ENCODE results near the gene DHRS7C. TPM values are rescaled to one million over a fixed set of nuclear protein-coding genes. Genes with fewer than 3 reads are reported as not detected.

Gene DHRS7C
- total RNA-seq, 2 donors from 2014 or later = not detected

DNA sequence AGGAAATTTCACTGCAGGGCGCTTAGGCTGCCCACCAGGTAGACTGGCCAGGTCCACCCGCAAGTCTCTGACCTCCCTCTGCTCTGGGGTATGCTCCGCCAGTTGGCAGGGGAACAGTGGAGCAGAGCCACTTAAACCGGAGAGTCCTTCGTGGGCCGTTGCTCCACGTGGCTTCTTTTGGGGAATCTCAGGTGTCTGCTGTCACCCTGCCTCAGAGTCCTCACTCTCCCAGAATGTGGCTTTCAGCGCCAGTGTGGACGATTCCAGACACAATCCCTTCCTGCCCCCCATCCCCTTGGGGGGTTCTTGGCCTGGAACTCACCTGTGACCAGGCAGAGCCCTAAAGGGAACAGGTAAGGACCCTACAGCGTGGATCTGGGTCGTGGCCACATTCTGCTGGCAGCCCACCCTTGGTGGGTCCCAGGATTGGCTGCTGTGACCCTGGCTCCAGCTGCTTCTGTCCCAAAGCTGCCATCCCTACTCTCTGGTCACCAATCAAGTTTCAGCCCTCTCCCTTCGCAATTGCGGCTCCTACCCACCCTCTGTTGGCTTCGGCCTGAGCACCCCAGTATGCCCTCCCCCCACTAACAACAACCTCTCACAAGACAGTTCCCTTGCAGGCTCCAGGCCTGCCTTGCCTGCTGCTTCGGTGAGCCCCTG lies 22.2 kb downstream of the DHRS7C start:
- Mint-ChIP-seq H3K27me3 (ENCODE audit: low read depth) (peaks cover 2% of the 10 kb centered on the region), H3K4me1 (ENCODE audit: low read depth) (no peaks in the 10 kb centered on the region), H3K36me3 (ENCODE audit: insufficient read depth in 2 of 2) (no peaks in the 10 kb centered on the region), H3K4me3 (no peak overlapping the region), H3K9me3 (no peaks in the 10 kb centered on the region), H3K27ac (no peak overlapping the region)
- DNase-seq (no peak), ATAC-seq (replicated peaks in 1 of 2) (no peak)

DNA sequence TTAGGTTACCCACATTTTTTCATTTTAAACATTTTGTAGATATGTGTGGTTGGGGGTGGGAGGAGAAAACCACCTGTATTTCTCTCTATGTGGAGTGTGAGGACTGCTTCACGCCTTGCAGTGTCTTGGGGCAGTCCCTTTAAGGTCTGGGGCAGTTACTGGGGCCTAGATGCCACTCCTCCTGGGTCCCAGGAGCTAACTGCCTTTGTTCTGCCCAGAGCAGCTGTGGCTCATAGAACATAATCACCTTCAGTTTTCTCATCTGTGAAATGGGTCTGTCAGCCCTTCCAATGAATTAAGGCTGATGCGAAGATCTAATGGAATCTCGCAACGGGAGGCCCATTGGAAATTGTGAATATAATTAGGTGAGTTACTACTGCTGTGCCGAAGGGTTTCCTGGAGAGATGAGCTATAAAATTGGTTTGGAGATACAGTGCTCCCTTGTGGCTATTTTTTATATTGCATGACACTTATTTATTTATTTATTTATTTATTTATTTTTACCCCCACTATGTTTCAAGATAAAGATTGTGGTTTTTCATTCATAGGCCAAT lies 22.9 kb downstream of the DHRS7C start:
- DNase-seq (peak; percentile 2 to 19), ATAC-seq (replicated peaks in 1 of 2) (peak; percentile 39 to 75)
- H3K9me3 Mint-ChIP-seq = no peaks in the 10 kb centered on the region
- peaks cover 7% of the 10 kb centered on the region for H3K27me3 Mint-ChIP-seq (ENCODE audit: low read depth)
- no peaks in the 10 kb centered on the region for H3K4me1 Mint-ChIP-seq (ENCODE audit: low read depth)
- no peaks in the 10 kb centered on the region for H3K36me3 Mint-ChIP-seq (ENCODE audit: insufficient read depth in 2 of 2)
- H3K27ac Mint-ChIP-seq = no peak overlapping the region
- no peak overlapping the region for H3K4me3 Mint-ChIP-seq

DNA sequence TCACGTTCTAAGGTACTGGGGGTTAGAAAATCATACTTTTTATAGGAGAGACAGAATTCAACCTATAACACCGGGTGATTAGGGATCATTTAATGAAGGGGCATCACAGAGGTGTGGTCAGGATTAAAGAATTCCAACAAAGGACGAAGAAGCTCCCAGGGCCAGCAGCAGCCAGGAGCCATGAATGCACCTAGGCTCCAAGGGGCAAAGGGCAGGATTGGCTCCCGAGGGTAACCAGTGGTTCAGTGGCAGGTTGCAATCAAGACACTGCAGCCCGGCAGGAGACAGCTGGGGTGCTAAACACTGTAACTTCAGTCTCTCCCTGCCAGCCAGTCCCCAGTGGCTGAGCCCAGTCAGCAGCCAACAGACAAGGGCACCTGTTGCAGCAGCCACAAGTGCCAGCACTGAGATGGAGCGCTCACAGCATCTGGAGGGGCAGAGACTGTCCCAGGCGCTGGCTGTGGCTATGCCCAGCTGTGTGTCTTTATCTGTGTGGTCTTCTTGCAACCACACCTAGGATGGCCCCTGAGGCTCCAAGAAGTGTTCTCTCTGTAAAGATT lies 23.9 kb downstream of the DHRS7C start:
- no peak overlapping the region for H3K4me3 Mint-ChIP-seq
- DNase-seq (no peak), ATAC-seq (replicated peaks in 1 of 2) (no peak)
- H3K27me3 Mint-ChIP-seq (ENCODE audit: low read depth) = peaks cover 7% of the 10 kb centered on the region
- H3K9me3 Mint-ChIP-seq = no peaks in the 10 kb centered on the region
- H3K27ac Mint-ChIP-seq = no peak overlapping the region
- no peaks in the 10 kb centered on the region for H3K36me3 Mint-ChIP-seq (ENCODE audit: insufficient read depth in 2 of 2)
- H3K4me1 Mint-ChIP-seq (ENCODE audit: low read depth) = no peaks in the 10 kb centered on the region

DNA sequence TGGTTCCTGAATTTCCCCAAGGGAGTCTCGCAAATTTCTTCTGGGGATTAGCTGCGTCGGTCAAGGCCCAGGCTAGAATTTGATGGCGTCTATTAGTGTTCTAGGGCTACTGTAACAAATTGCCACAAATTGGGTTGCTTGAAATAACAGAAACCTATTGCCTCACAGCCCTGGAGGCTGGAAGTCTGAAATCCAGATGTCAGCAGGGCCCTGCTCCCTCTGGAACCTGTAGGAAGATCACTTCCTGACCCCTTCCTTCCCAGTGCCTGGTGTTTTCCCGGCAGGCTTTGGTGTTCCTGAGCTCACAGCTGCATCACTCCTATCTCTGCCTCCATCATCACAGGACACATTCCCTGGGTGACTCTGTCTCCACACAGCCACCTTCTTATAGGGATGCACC lies 24.4 kb downstream of the DHRS7C start:
- Mint-ChIP-seq H3K36me3 (ENCODE audit: insufficient read depth in 2 of 2) (no peaks in the 10 kb centered on the region), H3K4me3 (no peak overlapping the region), H3K4me1 (ENCODE audit: low read depth) (no peaks in the 10 kb centered on the region), H3K27me3 (ENCODE audit: low read depth) (peaks cover 7% of the 10 kb centered on the region), H3K27ac (no peak overlapping the region), H3K9me3 (no peaks in the 10 kb centered on the region)
- DNase-seq (no peak), ATAC-seq (replicated peaks in 1 of 2) (no peak)

DNA sequence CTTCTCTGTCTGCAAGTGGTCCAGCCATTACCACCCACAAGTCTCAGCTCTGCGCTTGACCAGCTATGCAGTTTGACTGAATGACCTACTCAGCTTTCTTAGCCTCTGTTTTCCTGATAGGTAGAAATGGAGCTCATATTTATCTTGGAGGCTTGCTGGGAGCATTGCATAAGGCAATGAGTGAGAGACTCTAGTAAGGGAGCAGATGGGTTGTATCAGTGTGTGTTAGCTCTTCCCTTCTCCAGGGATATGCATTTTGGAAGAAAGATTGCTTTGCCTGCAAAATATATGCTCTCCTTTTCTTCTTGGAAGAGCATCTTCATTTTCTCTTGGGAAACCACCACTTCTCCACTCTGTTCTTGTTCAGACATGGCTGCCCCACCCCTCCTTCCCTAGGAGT lies 26.1 kb downstream of the DHRS7C start:
- Mint-ChIP-seq H3K27ac (no peak overlapping the region), H3K36me3 (ENCODE audit: insufficient read depth in 2 of 2) (no peaks in the 10 kb centered on the region), H3K4me3 (no peak overlapping the region), H3K27me3 (ENCODE audit: low read depth) (peaks cover 7% of the 10 kb centered on the region), H3K9me3 (no peaks in the 10 kb centered on the region), H3K4me1 (ENCODE audit: low read depth) (no peaks in the 10 kb centered on the region)
- ATAC-seq (replicated peaks in 1 of 2) = no peak
- DNase-seq = no peak

DNA sequence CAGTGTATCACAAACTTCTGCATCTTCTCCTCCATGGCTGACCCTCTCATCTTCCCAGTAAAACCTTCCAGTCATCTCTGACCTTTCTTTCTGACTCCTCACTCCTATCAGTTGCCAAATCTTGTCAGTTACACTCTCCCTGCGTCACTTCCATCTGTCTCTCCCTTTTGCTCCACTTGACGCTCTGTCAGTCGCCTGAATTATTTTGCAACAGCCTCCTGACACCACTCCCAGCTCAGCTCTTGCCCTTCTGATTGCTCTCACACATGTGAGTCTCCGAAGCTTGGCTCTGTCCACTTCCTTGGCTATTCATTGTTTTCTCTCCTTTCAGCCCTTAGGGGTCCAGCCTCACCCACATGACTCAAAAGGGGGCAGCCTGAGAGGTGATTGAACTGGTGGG lies 27.7 kb downstream of the DHRS7C start:
- Mint-ChIP-seq H3K27me3 (ENCODE audit: low read depth) (peaks cover 7% of the 10 kb centered on the region), H3K27ac (no peak overlapping the region)
- peak in 1 of 2 donors; percentile 55 for ATAC-seq (replicated peaks in 1 of 2)

DNA sequence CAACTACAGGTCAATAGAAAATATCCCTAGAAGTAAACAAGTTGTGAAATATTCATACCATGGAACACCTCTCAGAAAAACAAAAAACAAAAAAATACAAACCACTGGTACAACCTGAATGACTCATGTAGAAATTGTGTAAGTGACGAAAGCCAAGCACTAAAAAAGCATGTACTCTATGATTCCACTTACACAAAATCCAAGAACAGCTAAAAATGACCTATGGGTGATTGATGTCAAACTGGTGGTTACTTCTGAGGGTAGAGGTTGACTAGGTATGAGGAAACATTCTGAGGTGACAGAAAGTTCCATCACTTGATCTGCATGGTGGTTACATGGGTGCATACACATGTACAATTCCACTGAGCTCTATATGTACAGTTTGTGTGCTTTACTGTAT lies 31.1 kb downstream of the DHRS7C start:
- no peak overlapping the region for H3K4me3 Mint-ChIP-seq
- H3K9me3 Mint-ChIP-seq = no peaks in the 10 kb centered on the region
- no peak for DNase-seq
- no peaks in the 10 kb centered on the region for H3K4me1 Mint-ChIP-seq (ENCODE audit: low read depth)
- ATAC-seq (replicated peaks in 1 of 2) = peak; percentile 58 to 88
- no peak overlapping the region for H3K27ac Mint-ChIP-seq
- H3K27me3 Mint-ChIP-seq (ENCODE audit: low read depth) = peaks cover 7% of the 10 kb centered on the region
- no peaks in the 10 kb centered on the region for H3K36me3 Mint-ChIP-seq (ENCODE audit: insufficient read depth in 2 of 2)

More for the DNA sequence above, 27.7 kb downstream of the DHRS7C start:
- no peaks in the 10 kb centered on the region for H3K9me3 Mint-ChIP-seq
- peak in 1 of 2 donors; percentile 15 for DNase-seq
- H3K4me1 Mint-ChIP-seq (ENCODE audit: low read depth) = no peaks in the 10 kb centered on the region
- H3K4me3 Mint-ChIP-seq = peak overlapping the region in 1 of 2 donors; percentile 2
- no peaks in the 10 kb centered on the region for H3K36me3 Mint-ChIP-seq (ENCODE audit: insufficient read depth in 2 of 2)

DNA sequence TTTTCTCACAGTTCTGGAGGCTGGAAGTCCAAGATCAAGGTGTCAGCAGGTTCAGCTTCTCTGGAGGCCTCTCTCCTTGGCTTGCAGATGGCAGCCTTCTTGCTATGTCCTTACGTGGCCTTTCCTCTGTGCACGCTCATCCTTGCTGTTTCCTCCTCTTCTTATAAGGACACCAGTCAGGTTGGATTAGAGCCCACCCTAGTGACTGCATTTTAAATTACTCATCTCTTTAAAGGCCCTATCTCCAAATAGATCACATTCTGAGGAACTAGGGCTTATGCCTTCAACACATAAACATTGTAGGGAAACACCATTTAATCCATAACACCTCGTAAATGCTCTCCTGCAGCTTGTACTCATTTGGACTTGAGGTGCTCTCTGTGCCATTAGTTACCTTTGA lies 36.3 kb downstream of the DHRS7C start:
- H3K27me3 Mint-ChIP-seq (ENCODE audit: low read depth) = peaks cover 16% of the 10 kb centered on the region
- H3K4me1 Mint-ChIP-seq (ENCODE audit: low read depth) = no peaks in the 10 kb centered on the region
- no peak overlapping the region for H3K27ac Mint-ChIP-seq

DNA sequence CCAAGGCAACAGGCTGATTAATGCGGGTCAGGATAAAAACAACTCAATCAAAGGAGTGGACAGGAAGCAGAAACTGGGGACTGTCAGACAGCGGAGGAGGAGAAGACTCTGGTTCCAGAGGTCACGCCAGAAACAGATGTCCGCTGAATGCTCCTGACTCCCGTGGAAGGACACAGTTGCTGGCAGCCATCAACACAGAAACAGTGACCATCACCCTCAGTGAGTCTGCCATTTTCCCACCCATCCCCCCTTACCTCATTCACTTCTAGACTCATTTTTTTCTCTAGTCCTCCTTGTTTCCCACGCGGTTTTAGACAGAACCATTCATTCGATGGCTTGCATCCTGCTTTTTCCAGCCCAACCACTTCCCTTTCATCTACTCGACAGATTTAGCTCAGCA lies 40.9 kb downstream of the DHRS7C start:
- DNase-seq = no peak
- ATAC-seq (replicated peaks in 1 of 2) = no peak
- Mint-ChIP-seq H3K27ac (no peak overlapping the region), H3K27me3 (ENCODE audit: low read depth) (peaks cover 19% of the 10 kb centered on the region), H3K4me3 (no peak overlapping the region), H3K36me3 (ENCODE audit: insufficient read depth in 2 of 2) (peaks cover 0 to 2% of the 10 kb centered on the region in 2 donors), H3K9me3 (no peaks in the 10 kb centered on the region), H3K4me1 (ENCODE audit: low read depth) (no peaks in the 10 kb centered on the region)

More for the DNA sequence above, 36.3 kb downstream of the DHRS7C start:
- DNase-seq (no peak), ATAC-seq (replicated peaks in 1 of 2) (no peak)
- Mint-ChIP-seq H3K36me3 (ENCODE audit: insufficient read depth in 2 of 2) (no peaks in the 10 kb centered on the region), H3K4me3 (no peak overlapping the region), H3K9me3 (no peaks in the 10 kb centered on the region)

DNA sequence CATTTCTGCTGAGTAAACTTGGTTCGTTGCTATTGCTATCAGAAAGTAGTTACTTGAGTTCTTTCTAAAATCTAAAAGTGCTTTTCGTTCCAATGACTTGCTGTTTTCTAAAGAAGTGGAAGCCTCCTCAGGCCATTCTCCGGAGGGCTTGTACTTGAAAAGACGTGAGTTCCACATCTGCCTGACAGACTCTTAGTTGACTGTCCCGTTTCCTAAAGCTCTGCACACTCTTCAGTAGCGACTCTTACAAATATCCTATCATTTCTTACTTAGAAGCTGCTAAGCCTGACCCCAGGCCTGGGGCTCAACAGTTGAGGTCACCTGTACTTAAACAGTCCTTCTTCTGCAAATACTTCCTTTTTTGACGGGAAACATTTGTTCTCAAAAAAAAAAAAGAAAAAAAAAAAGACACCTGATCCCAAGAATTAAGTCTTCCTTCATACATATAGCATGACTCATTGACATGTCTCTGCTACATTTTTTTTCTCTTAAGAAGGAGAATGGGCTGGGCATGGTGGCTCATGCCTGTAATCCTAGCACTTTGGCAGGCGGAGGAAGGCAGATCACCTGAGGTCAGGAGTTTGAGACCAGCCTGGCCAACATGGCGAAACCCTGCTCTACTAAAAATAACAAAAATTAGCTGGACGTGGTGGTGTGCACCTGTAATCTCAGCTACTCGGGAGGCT lies 61.5 kb downstream of the DHRS7C start:
- Mint-ChIP-seq H3K4me1 (ENCODE audit: low read depth) (no peaks in the 10 kb centered on the region), H3K27me3 (ENCODE audit: low read depth) (peaks cover under 1% of the 10 kb centered on the region), H3K27ac (no peak overlapping the region), H3K9me3 (no peaks in the 10 kb centered on the region), H3K4me3 (no peak overlapping the region), H3K36me3 (ENCODE audit: insufficient read depth in 2 of 2) (no peaks in the 10 kb centered on the region)
- ATAC-seq (replicated peaks in 1 of 2) = no peak
- DNase-seq = no peak

DNA sequence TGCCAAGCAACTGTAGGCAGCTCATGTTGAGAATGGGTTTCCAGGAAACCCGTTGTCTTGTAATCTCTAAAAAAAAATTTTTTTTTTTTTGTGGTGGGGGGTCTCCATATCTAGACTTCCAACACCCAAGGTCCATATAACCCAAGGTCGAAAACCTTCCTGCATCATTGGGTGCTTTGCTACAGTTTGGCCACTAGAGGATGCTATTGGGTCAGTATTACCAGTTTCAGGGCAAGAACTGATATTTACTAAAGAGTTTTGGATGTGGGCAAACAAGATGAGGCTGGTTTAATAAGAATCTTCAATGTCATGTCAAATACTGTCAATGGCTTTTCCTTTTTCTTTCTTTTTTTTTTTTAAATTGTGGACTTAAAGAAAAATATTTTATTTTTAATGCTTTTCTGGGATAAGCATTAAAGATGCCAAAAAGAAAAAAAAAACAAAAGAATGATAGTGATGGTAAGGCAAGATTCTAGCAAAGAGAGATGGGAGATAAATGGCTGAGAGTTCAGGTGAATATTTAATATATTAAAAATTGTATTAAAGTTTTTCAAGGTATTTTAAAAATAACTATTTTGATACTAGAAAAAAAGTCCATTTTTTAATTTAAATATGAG lies 62.2 kb downstream of the DHRS7C start:
- Mint-ChIP-seq H3K9me3 (no peaks in the 10 kb centered on the region), H3K27ac (no peak overlapping the region), H3K4me3 (no peak overlapping the region), H3K36me3 (ENCODE audit: insufficient read depth in 2 of 2) (no peaks in the 10 kb centered on the region), H3K27me3 (ENCODE audit: low read depth) (peaks cover 4% of the 10 kb centered on the region), H3K4me1 (ENCODE audit: low read depth) (no peaks in the 10 kb centered on the region)
- no peak for ATAC-seq (replicated peaks in 1 of 2)
- peak in 1 of 2 donors; percentile 21 for DNase-seq

DNA sequence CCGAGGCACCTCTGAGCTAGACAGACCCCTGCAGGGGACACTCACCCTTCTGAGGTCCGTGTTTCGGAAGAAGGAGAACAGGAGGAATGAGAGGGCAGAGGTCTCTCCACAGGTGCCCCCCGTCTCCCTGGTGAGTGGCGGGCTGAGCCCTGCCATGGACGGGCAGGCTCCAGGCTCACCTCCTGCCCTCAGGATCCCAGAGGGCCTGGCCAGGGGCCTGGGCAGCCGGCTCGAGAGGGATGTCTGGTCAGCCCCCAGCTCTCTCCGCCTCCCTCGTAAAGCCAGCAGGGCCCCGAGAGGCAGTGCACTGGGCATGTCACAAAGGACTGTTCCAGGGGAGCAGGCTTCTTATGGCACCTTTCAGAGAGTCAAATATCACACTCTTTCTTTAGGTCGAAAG lies 62.8 kb downstream of the DHRS7C start:
- no peak overlapping the region for H3K27ac Mint-ChIP-seq
- H3K4me1 Mint-ChIP-seq (ENCODE audit: low read depth) = no peaks in the 10 kb centered on the region
- H3K27me3 Mint-ChIP-seq (ENCODE audit: low read depth) = peaks cover 4% of the 10 kb centered on the region
- DNase-seq (no peak), ATAC-seq (replicated peaks in 1 of 2) (no peak)
- no peaks in the 10 kb centered on the region for H3K36me3 Mint-ChIP-seq (ENCODE audit: insufficient read depth in 2 of 2)
- no peaks in the 10 kb centered on the region for H3K9me3 Mint-ChIP-seq
- H3K4me3 Mint-ChIP-seq = no peak overlapping the region

DNA sequence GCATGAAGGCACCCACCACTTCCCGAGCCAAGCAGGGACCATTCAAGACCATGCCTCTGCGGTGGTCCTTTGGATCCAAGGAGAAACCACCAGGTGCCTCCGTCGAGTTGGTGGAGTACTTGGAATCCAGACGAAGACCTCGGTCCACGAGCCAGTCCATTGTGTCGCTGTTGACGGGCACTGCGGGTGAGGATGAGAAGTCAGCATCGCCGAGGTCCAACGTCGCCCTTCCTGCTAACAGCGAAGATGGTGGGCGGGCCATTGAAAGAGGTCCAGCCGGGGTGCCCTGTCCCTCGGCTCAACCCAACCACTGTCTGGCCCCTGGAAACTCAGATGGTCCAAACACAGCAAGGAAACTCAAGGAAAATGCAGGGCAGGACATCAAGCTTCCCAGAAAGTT lies 63.4 kb downstream of the DHRS7C start:
- no peaks in the 10 kb centered on the region for H3K36me3 Mint-ChIP-seq (ENCODE audit: insufficient read depth in 2 of 2)
- DNase-seq (no peak), ATAC-seq (replicated peaks in 1 of 2) (no peak)
- no peaks in the 10 kb centered on the region for H3K9me3 Mint-ChIP-seq
- no peaks in the 10 kb centered on the region for H3K4me1 Mint-ChIP-seq (ENCODE audit: low read depth)
- no peak overlapping the region for H3K4me3 Mint-ChIP-seq
- no peak overlapping the region for H3K27ac Mint-ChIP-seq
- H3K27me3 Mint-ChIP-seq (ENCODE audit: low read depth) = peaks cover 4% of the 10 kb centered on the region
